HepG2 (cell line): Measurements from ENCODE around the gene LGALS8.

Source experiments
- FOXA1 ChIP-seq, 2 experiments: fragments of 450-650 bp in 1 of 2; sonication (generic) in 1 of 2; formaldehyde crosslinking in 1 of 2; IDR thresholded peaks; 2 replicates each; pipeline versions ENCODE4 v1.4.0 to v1.6.1; 2016 to 2020; ENCODE audit warnings: missing genetic modification reagents in 1 of 2
- HES4 ChIP-seq: sonication (generic); formaldehyde crosslinking; IDR thresholded peaks from 2 replicates; pipeline ENCODE4 v1.9.0; 2021; ENCODE audit warnings: mild to moderate bottlenecking, missing genetic modification reagents, borderline replicate concordance
- KLF16 ChIP-seq, 2 experiments: sonication (generic) in 1 of 2; formaldehyde crosslinking in 1 of 2; IDR thresholded peaks; 2 replicates each; pipeline versions ENCODE4 v1.6.1 to v1.8.0; 2016 to 2023; ENCODE audit warnings: missing genetic modification reagents in 2 of 2, missing compliant biosample characterization in 1 of 2
- POLR2AphosphoS5 ChIP-seq: IDR thresholded peaks from 2 replicates; pipeline ENCODE4 v1.6.1; 2012; ENCODE audit warnings: low read depth, low read length
- ZZZ3 ChIP-seq: sonication (generic); formaldehyde crosslinking; IDR thresholded peaks from 2 replicates; pipeline ENCODE4 v1.4.0; 2020; ENCODE audit warnings: missing genetic modification reagents, mild to moderate bottlenecking, borderline replicate concordance
- TF ChIP-seq, protein P1 (sequence below): IDR thresholded peaks from 2 replicates; pipeline ENCODE4 v1.6.1; 2018; ENCODE audit warnings: missing genetic modification reagents

DNA sequence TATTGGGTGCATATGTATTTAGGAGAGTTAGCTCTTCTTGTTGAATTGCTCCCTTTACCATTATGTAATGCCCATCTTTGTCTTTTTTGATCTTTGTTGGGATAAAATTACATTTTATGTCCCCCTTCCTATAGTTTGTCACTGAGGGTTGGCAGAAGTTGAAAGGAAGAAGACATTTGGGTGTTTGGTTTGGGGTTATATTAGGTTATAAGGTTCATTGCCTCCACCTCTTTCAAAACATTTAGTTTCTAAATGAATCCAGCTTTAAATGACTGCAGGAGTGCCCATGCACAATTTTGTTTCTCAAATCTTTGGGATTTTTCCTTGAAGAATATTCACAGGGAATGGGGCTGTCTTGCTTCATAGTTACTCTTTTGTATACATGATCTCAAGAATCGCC is 14.6 kb upstream of the LGALS8 start:
- no peak for TF ChIP-seq FOXA1 (IDR thresholded peaks at IDR 0.05)
- no peak for TF ChIP-seq FOXA1 (CRISPR knock-in tag; IDR thresholded peaks at IDR 0.05)
- TF ChIP-seq, protein P1, sequence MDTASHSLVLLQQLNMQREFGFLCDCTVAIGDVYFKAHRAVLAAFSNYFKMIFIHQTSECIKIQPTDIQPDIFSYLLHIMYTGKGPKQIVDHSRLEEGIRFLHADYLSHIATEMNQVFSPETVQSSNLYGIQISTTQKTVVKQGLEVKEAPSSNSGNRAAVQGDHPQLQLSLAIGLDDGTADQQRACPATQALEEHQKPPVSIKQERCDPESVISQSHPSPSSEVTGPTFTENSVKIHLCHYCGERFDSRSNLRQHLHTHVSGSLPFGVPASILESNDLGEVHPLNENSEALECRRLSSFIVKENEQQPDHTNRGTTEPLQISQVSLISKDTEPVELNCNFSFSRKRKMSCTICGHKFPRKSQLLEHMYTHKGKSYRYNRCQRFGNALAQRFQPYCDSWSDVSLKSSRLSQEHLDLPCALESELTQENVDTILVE (CRISPR knock-in tag) = no peak
- TF ChIP-seq KLF16 (CRISPR knock-in tag; IDR thresholded peaks at IDR 0.05) = no peak
- TF ChIP-seq POLR2AphosphoS5 = no peak
- TF ChIP-seq HES4 = no peak
- TF ChIP-seq ZZZ3 = no peak
